CD14-positive monocyte (primary cell): ENCODE measurements around the gene KIAA1614. TPM values are rescaled to one million over a fixed set of nuclear protein-coding genes. Genes with fewer than 3 reads are reported as not detected.

Experiments used
- DNase-seq, 3 donors: peaks; one replicate each; pipeline ENCODE4 v3.0.0-alpha.2; 2011 to 2022
- H2AFZ ChIP-seq: 2 replicates; pipeline ENCODE4 v1.6.0; 2012; ENCODE audit warnings: mild to moderate bottlenecking, low read depth, low read length, inconsistent platforms; ENCODE audit not compliant: insufficient read depth, poor library complexity, severe bottlenecking
- H3K27ac ChIP-seq, 2 donors: 1 replicate in 1 of 2; 2 replicates in 1 of 2; pipeline ENCODE4 v1.5.1; 2012 to 2013; ENCODE audit warnings: low read length in 2 of 2, control low read depth in 1 of 2, inconsistent platforms in 1 of 2, low read depth in 1 of 2, mild to moderate bottlenecking in 1 of 2
- H3K27me3 ChIP-seq, 2 donors: one replicate each; pipeline versions ENCODE4 v1.6.0 to v1.6.1; 2011 to 2013; ENCODE audit warnings: low read length in 2 of 2; ENCODE audit not compliant: control insufficient read depth in 2 of 2, insufficient read depth in 2 of 2
- H3K36me3 ChIP-seq, 2 donors: replicated peaks in 1 of 2; 1 replicate in 1 of 2; 2 replicates in 1 of 2; pipeline versions ENCODE4 v1.5.1 to v1.6.1; 2012 to 2013; ENCODE audit warnings: low read length in 2 of 2, control low read depth in 1 of 2, inconsistent platforms in 1 of 2, mild to moderate bottlenecking in 1 of 2; ENCODE audit not compliant: insufficient read depth in 2 of 2, control insufficient read depth in 1 of 2
- H3K4me1 ChIP-seq, 2 donors: 1 replicate in 1 of 2; 2 replicates in 1 of 2; pipeline versions ENCODE4 v1.5.1 to v1.6.1; 2012 to 2013; ENCODE audit warnings: low read length in 2 of 2, control low read depth in 1 of 2, inconsistent platforms in 1 of 2, mild to moderate bottlenecking in 1 of 2, moderate library complexity in 1 of 2; ENCODE audit not compliant: insufficient read depth in 2 of 2, control insufficient read depth in 1 of 2
- H3K4me2 ChIP-seq: replicated peaks from 2 replicates; pipeline ENCODE3; 2012; ENCODE audit warnings: low read length, moderate library complexity, mild to moderate bottlenecking; ENCODE audit not compliant: poor library complexity, severe bottlenecking; ENCODE audit errors: extremely low read depth
- H3K4me3 ChIP-seq, 3 experiments: fragments of 200-600 bp in 1 of 3; sonication (generic) in 1 of 3; replicated peaks in 1 of 3; 1 replicate in 2 of 3; 2 replicates in 1 of 3; pipeline ENCODE4 v1.5.1; 2011 to 2013; ENCODE audit warnings: low read length in 3 of 3, mild to moderate bottlenecking in 3 of 3, control low read depth in 2 of 3, low read depth in 2 of 3, inconsistent platforms in 1 of 3, moderate library complexity in 1 of 3
- H3K79me2 ChIP-seq: 2 replicates; pipeline ENCODE4 v1.6.0; 2012; ENCODE audit warnings: mild to moderate bottlenecking, control low read depth, inconsistent platforms, low read length, moderate library complexity; ENCODE audit not compliant: insufficient read depth
- H3K9ac ChIP-seq: 2 replicates; pipeline ENCODE4 v1.6.0; 2017; ENCODE audit warnings: low read length, mild to moderate bottlenecking; ENCODE audit not compliant: insufficient read depth, poor library complexity, severe bottlenecking
- H3K9me3 ChIP-seq, 2 donors: replicated peaks in 1 of 2; 1 replicate in 1 of 2; 2 replicates in 1 of 2; pipeline versions ENCODE4 v1.5.1 to v1.6.1; 2012 to 2013; ENCODE audit warnings: low read length in 2 of 2, control low read depth in 1 of 2; ENCODE audit not compliant: control insufficient read depth in 1 of 2, insufficient read depth in 1 of 2
- H4K20me1 ChIP-seq: 2 replicates; pipeline ENCODE4 v1.6.0; 2012; ENCODE audit warnings: mild to moderate bottlenecking, low read length, control low read depth, moderate library complexity; ENCODE audit not compliant: insufficient read depth
- H3K27ac Mint-ChIP-seq, 7 donors: one replicate each; pipeline ENCODE4 v1.8.0; 2020; ENCODE audit warnings: mild to moderate bottlenecking in 7 of 7, mixed read lengths in 7 of 7, moderate library complexity in 6 of 7, inconsistent platforms in 2 of 7
- H3K27me3 Mint-ChIP-seq, 3 donors: one replicate each; pipeline ENCODE4 v1.8.0; 2021 to 2022; ENCODE audit warnings: low read depth in 3 of 3, mild to moderate bottlenecking in 3 of 3, mixed read lengths in 3 of 3, moderate library complexity in 3 of 3, inconsistent platforms in 1 of 3
- H3K36me3 Mint-ChIP-seq, 2 donors: one replicate each; pipeline ENCODE4 v1.8.0; 2020; ENCODE audit warnings: mixed read lengths in 2 of 2, inconsistent platforms in 1 of 2, mild to moderate bottlenecking in 1 of 2
- H3K4me1 Mint-ChIP-seq: one replicate; pipeline ENCODE4 v1.8.0; 2020; ENCODE audit warnings: mild to moderate bottlenecking, mixed read lengths
- H3K4me3 Mint-ChIP-seq, 2 donors: one replicate each; pipeline ENCODE4 v1.8.0; 2020; ENCODE audit warnings: mild to moderate bottlenecking in 2 of 2, mixed read lengths in 2 of 2, moderate library complexity in 1 of 2
- H3K9me3 Mint-ChIP-seq, 7 donors: one replicate each; pipeline ENCODE4 v1.8.0; 2020 to 2022; ENCODE audit warnings: mixed read lengths in 7 of 7, mild to moderate bottlenecking in 6 of 7, moderate library complexity in 6 of 7, inconsistent platforms in 2 of 7
- WGBS: methylation state at CpG from one replicate; pipeline ENCODE4 v1.1.5; 2013; ENCODE audit warnings: missing lambda C conversion rate; ENCODE audit not compliant: insufficient coverage; 5-methylcytosine and 5-hydroxymethylcytosine counted together
- intact Hi-C, 2 donors: fragments of 100-400 bp; cut with micrococcal nuclease; formaldehyde crosslinking; loops; one replicate each; pipeline versions ENCODE4 v1.15.0 to v1.15.1; 2023
- polyA plus RNA-seq, 3 donors: library from polyadenylated mRNA; depleted of rRNA in 1 of 3; unstranded in 2 of 3; stranded (reverse) in 1 of 3; fragments of 300-500 nt in 2 of 3; fragments of >200 nt in 1 of 3; fragmentation: Illumina TruSeq in 2 of 3; gene quantifications; 1 replicate in 2 of 3; 2 replicates in 1 of 3; pipeline ENCODE4 v1.2.3, GENCODE V29; 2012 to 2021
- TF ChIP-seq, protein P1 (sequence below): fragments of 200-600 bp; IDR thresholded peaks from one replicate; pipeline ENCODE4 v1.8.0; 2022; ENCODE audit warnings: antibody characterized with exemption, mild to moderate bottlenecking

KIAA1614 gene
- polyA plus RNA-seq, 3 donors = 0.08 TPM; not detected in 2

DNA sequence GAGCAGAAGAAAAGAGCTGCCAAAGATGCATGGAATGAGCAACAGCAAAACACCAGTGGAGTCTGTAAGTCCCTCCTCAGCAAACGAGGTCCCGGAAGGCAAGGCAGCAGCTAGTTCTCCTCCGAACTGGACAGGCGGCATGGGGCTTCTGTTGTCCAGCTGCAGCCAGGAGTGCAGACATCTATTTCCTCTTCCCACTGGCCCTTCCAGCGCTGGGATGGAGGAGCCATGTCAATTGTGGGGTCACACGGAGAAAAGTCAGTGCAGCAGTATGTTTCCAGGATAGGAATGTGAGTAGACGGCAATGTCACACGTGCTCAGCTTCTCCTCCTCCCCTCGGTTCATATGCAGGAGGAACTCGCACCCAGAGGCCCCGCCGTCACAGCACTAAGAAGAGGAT is 63.5 kb downstream of the KIAA1614 start:
- Mint-ChIP-seq H3K36me3 (peaks cover 90 to 94% of the 10 kb centered on the region in 2 donors), H3K4me1 (peaks cover 25% of the 10 kb centered on the region), H3K4me3 (no peak overlapping the region), H3K27ac (no peak overlapping the region), H3K27me3 (no peaks in the 10 kb centered on the region), H3K9me3 (no peaks in the 10 kb centered on the region)
- Histone ChIP-seq H3K9me3 (no peaks in the 10 kb centered on the region), H3K4me1 (peaks cover 16 to 20% of the 10 kb centered on the region in 2 donors), H3K79me2 (peaks cover 10% of the 10 kb centered on the region), H2AFZ (no peak overlapping the region), H3K4me2 (no peak overlapping the region), H3K4me3 (no peak overlapping the region), H3K27me3 (no peaks in the 10 kb centered on the region), H3K27ac (no peak overlapping the region), H3K36me3 (peaks cover 62 to 91% of the 10 kb centered on the region in 2 donors), H3K9ac (no peak overlapping the region), H4K20me1 (peaks cover 93% of the 10 kb centered on the region)
- 92% methylated on average over 8 of the region's 12 CpGs for WGBS
- TF ChIP-seq, protein P1, sequence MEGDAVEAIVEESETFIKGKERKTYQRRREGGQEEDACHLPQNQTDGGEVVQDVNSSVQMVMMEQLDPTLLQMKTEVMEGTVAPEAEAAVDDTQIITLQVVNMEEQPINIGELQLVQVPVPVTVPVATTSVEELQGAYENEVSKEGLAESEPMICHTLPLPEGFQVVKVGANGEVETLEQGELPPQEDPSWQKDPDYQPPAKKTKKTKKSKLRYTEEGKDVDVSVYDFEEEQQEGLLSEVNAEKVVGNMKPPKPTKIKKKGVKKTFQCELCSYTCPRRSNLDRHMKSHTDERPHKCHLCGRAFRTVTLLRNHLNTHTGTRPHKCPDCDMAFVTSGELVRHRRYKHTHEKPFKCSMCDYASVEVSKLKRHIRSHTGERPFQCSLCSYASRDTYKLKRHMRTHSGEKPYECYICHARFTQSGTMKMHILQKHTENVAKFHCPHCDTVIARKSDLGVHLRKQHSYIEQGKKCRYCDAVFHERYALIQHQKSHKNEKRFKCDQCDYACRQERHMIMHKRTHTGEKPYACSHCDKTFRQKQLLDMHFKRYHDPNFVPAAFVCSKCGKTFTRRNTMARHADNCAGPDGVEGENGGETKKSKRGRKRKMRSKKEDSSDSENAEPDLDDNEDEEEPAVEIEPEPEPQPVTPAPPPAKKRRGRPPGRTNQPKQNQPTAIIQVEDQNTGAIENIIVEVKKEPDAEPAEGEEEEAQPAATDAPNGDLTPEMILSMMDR = no peak
- intact Hi-C loops = no loop called here
- DNase-seq = no peak

DNA sequence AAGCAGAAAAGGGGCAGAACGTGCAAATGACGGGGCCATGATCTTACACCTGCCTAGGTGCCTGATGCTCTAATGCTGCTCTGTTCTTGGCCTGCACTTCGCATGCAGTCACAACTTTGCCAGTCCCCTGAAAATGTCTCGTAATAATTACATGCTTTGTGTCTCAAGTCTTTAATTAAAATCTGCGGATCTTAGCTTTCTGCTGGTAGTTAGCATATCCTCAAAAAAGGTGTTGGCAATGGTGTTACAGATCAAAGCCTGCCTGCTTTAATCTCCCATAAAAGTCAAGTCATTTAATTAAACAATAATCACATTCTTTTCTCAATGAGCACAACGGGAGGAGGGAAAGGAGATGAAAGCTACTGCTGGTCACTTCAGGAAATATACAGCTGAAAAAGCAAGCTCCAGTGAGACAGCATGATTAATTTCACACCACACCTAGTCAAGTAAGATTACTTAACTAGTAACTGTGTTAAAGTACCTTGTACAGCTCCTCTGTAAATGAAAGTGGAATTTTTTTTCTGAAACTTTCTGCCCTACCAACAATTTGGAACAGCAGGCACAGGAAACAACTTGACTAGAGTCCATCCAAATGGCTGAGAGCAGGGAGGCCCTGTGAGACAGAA is 64.1 kb downstream of the KIAA1614 start:
- intact Hi-C loops = no loop called here
- no peak overlapping the region for H3K4me2 ChIP-seq
- H3K36me3 ChIP-seq = peaks cover 68 to 92% of the 10 kb centered on the region in 2 donors
- WGBS = 98% methylated on average over 4 of the region's 6 CpGs
- DNase-seq = no peak
- H3K27me3 Mint-ChIP-seq = no peaks in the 10 kb centered on the region
- H3K4me1 ChIP-seq = peaks cover 10 to 15% of the 10 kb centered on the region in 2 donors
- no peak overlapping the region for H3K4me3 ChIP-seq
- TF ChIP-seq, protein P1 = no peak
- peak overlapping the region in 1 of 7 donors; percentile 11 for H3K27ac Mint-ChIP-seq
- no peaks in the 10 kb centered on the region for H3K9me3 ChIP-seq
- peaks cover 93% of the 10 kb centered on the region for H4K20me1 ChIP-seq
- H3K79me2 ChIP-seq = peaks cover 10% of the 10 kb centered on the region
- no peak overlapping the region for H2AFZ ChIP-seq
- no peak overlapping the region for H3K9ac ChIP-seq
- H3K4me1 Mint-ChIP-seq = peaks cover 23% of the 10 kb centered on the region
- no peak overlapping the region for H3K4me3 Mint-ChIP-seq
- no peaks in the 10 kb centered on the region for H3K9me3 Mint-ChIP-seq
- H3K36me3 Mint-ChIP-seq = peaks cover 90 to 94% of the 10 kb centered on the region in 2 donors
- no peak overlapping the region for H3K27ac ChIP-seq
- no peaks in the 10 kb centered on the region for H3K27me3 ChIP-seq
